CD14-positive monocyte (primary cell): Measurements from ENCODE around the gene CSRNP3. TPM values are rescaled to one million over a fixed set of nuclear protein-coding genes. Genes with fewer than 3 reads are reported as not detected.

Source experiments
- DNase-seq, 3 donors: peaks; one replicate each; pipeline ENCODE4 v3.0.0-alpha.2; 2011 to 2022
- H2AFZ ChIP-seq: 2 replicates; pipeline ENCODE4 v1.6.0; 2012; ENCODE audit warnings: mild to moderate bottlenecking, low read depth, low read length, inconsistent platforms; ENCODE audit not compliant: insufficient read depth, poor library complexity, severe bottlenecking
- H3K27ac ChIP-seq, 2 donors: 1 replicate in 1 of 2; 2 replicates in 1 of 2; pipeline ENCODE4 v1.5.1; 2012 to 2013; ENCODE audit warnings: low read length in 2 of 2, control low read depth in 1 of 2, inconsistent platforms in 1 of 2, low read depth in 1 of 2, mild to moderate bottlenecking in 1 of 2
- H3K27me3 ChIP-seq, 2 donors: one replicate each; pipeline versions ENCODE4 v1.6.0 to v1.6.1; 2011 to 2013; ENCODE audit warnings: low read length in 2 of 2; ENCODE audit not compliant: control insufficient read depth in 2 of 2, insufficient read depth in 2 of 2
- H3K36me3 ChIP-seq, 2 donors: replicated peaks in 1 of 2; 1 replicate in 1 of 2; 2 replicates in 1 of 2; pipeline versions ENCODE4 v1.5.1 to v1.6.1; 2012 to 2013; ENCODE audit warnings: low read length in 2 of 2, control low read depth in 1 of 2, inconsistent platforms in 1 of 2, mild to moderate bottlenecking in 1 of 2; ENCODE audit not compliant: insufficient read depth in 2 of 2, control insufficient read depth in 1 of 2
- H3K4me1 ChIP-seq, 2 donors: 1 replicate in 1 of 2; 2 replicates in 1 of 2; pipeline versions ENCODE4 v1.5.1 to v1.6.1; 2012 to 2013; ENCODE audit warnings: low read length in 2 of 2, control low read depth in 1 of 2, inconsistent platforms in 1 of 2, mild to moderate bottlenecking in 1 of 2, moderate library complexity in 1 of 2; ENCODE audit not compliant: insufficient read depth in 2 of 2, control insufficient read depth in 1 of 2
- H3K4me2 ChIP-seq: replicated peaks from 2 replicates; pipeline ENCODE3; 2012; ENCODE audit warnings: low read length, moderate library complexity, mild to moderate bottlenecking; ENCODE audit not compliant: poor library complexity, severe bottlenecking; ENCODE audit errors: extremely low read depth
- H3K4me3 ChIP-seq, 3 experiments: fragments of 200-600 bp in 1 of 3; sonication (generic) in 1 of 3; replicated peaks in 1 of 3; 1 replicate in 2 of 3; 2 replicates in 1 of 3; pipeline ENCODE4 v1.5.1; 2011 to 2013; ENCODE audit warnings: low read length in 3 of 3, mild to moderate bottlenecking in 3 of 3, control low read depth in 2 of 3, low read depth in 2 of 3, inconsistent platforms in 1 of 3, moderate library complexity in 1 of 3
- H3K79me2 ChIP-seq: 2 replicates; pipeline ENCODE4 v1.6.0; 2012; ENCODE audit warnings: mild to moderate bottlenecking, control low read depth, inconsistent platforms, low read length, moderate library complexity; ENCODE audit not compliant: insufficient read depth
- H3K9ac ChIP-seq: 2 replicates; pipeline ENCODE4 v1.6.0; 2017; ENCODE audit warnings: low read length, mild to moderate bottlenecking; ENCODE audit not compliant: insufficient read depth, poor library complexity, severe bottlenecking
- H3K9me3 ChIP-seq, 2 donors: replicated peaks in 1 of 2; 1 replicate in 1 of 2; 2 replicates in 1 of 2; pipeline versions ENCODE4 v1.5.1 to v1.6.1; 2012 to 2013; ENCODE audit warnings: low read length in 2 of 2, control low read depth in 1 of 2; ENCODE audit not compliant: control insufficient read depth in 1 of 2, insufficient read depth in 1 of 2
- H4K20me1 ChIP-seq: 2 replicates; pipeline ENCODE4 v1.6.0; 2012; ENCODE audit warnings: mild to moderate bottlenecking, low read length, control low read depth, moderate library complexity; ENCODE audit not compliant: insufficient read depth
- H3K27ac Mint-ChIP-seq, 7 donors: one replicate each; pipeline ENCODE4 v1.8.0; 2020; ENCODE audit warnings: mild to moderate bottlenecking in 7 of 7, mixed read lengths in 7 of 7, moderate library complexity in 6 of 7, inconsistent platforms in 2 of 7
- H3K27me3 Mint-ChIP-seq, 3 donors: one replicate each; pipeline ENCODE4 v1.8.0; 2021 to 2022; ENCODE audit warnings: low read depth in 3 of 3, mild to moderate bottlenecking in 3 of 3, mixed read lengths in 3 of 3, moderate library complexity in 3 of 3, inconsistent platforms in 1 of 3
- H3K36me3 Mint-ChIP-seq, 2 donors: one replicate each; pipeline ENCODE4 v1.8.0; 2020; ENCODE audit warnings: mixed read lengths in 2 of 2, inconsistent platforms in 1 of 2, mild to moderate bottlenecking in 1 of 2
- H3K4me1 Mint-ChIP-seq: one replicate; pipeline ENCODE4 v1.8.0; 2020; ENCODE audit warnings: mild to moderate bottlenecking, mixed read lengths
- H3K4me3 Mint-ChIP-seq, 2 donors: one replicate each; pipeline ENCODE4 v1.8.0; 2020; ENCODE audit warnings: mild to moderate bottlenecking in 2 of 2, mixed read lengths in 2 of 2, moderate library complexity in 1 of 2
- H3K9me3 Mint-ChIP-seq, 7 donors: one replicate each; pipeline ENCODE4 v1.8.0; 2020 to 2022; ENCODE audit warnings: mixed read lengths in 7 of 7, mild to moderate bottlenecking in 6 of 7, moderate library complexity in 6 of 7, inconsistent platforms in 2 of 7
- CTCF ChIP-seq: fragments of 200-600 bp; IDR thresholded peaks from one replicate; pipeline ENCODE4 v1.8.0; 2022; ENCODE audit warnings: antibody characterized with exemption, mild to moderate bottlenecking
- WGBS: methylation state at CpG from one replicate; pipeline ENCODE4 v1.1.5; 2013; ENCODE audit warnings: missing lambda C conversion rate; ENCODE audit not compliant: insufficient coverage; 5-methylcytosine and 5-hydroxymethylcytosine counted together
- intact Hi-C, 2 donors: fragments of 100-400 bp; cut with micrococcal nuclease; formaldehyde crosslinking; loops; one replicate each; pipeline versions ENCODE4 v1.15.0 to v1.15.1; 2023
- polyA plus RNA-seq, 3 donors: library from polyadenylated mRNA; depleted of rRNA in 1 of 3; unstranded in 2 of 3; stranded (reverse) in 1 of 3; fragments of 300-500 nt in 2 of 3; fragments of >200 nt in 1 of 3; fragmentation: Illumina TruSeq in 2 of 3; gene quantifications; 1 replicate in 2 of 3; 2 replicates in 1 of 3; pipeline ENCODE4 v1.2.3, GENCODE V29; 2012 to 2021

CSRNP3 gene
- polyA plus RNA-seq, 3 donors: not detected

DNA sequence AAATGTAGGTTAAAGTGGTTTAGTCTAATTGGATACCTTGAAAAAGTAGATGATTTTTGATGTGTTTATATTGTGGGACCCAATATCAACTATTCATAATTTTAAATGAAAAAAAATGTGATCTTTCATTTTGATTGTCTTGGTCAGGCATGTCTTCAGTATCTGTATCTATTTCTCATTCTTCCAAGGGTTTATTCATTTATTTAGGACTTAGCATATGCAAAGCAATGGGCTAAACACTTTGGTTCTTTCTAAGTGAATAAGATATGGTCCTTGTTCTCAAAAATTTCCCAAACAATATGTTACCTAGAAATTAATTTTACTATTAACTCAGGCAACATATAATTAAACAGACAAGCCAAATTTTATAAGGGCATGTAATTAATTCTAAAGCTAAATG lies 49.1 kb downstream of the CSRNP3 start:
- H3K9me3 ChIP-seq: peaks cover 0 to 3% of the 10 kb centered on the region in 2 donors
- peaks cover 0 to 6% (median 0%) of the 10 kb centered on the region in 7 donors for H3K9me3 Mint-ChIP-seq
- no peaks in the 10 kb centered on the region for H4K20me1 ChIP-seq
- no peaks in the 10 kb centered on the region for H3K27me3 ChIP-seq
- no peaks in the 10 kb centered on the region for H3K4me1 ChIP-seq
- H3K4me3 ChIP-seq: no peak overlapping the region
- H3K4me1 Mint-ChIP-seq: no peaks in the 10 kb centered on the region
- no peak overlapping the region for H3K9ac ChIP-seq
- no peak overlapping the region for H3K4me2 ChIP-seq
- no peaks in the 10 kb centered on the region for H3K79me2 ChIP-seq
- H3K27me3 Mint-ChIP-seq: peaks cover 0 to 3% (median 0%) of the 10 kb centered on the region in 3 donors
- H3K36me3 Mint-ChIP-seq: no peaks in the 10 kb centered on the region
- no peak for DNase-seq
- H3K4me3 Mint-ChIP-seq: no peak overlapping the region
- H2AFZ ChIP-seq: no peak overlapping the region
- intact Hi-C loops: no loop called here
- H3K27ac ChIP-seq: no peak overlapping the region
- no peaks in the 10 kb centered on the region for H3K36me3 ChIP-seq
- H3K27ac Mint-ChIP-seq: no peak overlapping the region
- no peak for TF ChIP-seq CTCF

GRCh38 chr2:165522719-165523118 lies 53.2 kb downstream of the CSRNP3 start:
- Mint-ChIP-seq H3K27me3 (peaks cover 0 to 3% (median 0%) of the 10 kb centered on the region in 3 donors), H3K36me3 (no peaks in the 10 kb centered on the region), H3K9me3 (peaks cover 0 to 1% (median 0%) of the 10 kb centered on the region in 7 donors), H3K27ac (no peak overlapping the region), H3K4me3 (no peak overlapping the region), H3K4me1 (no peaks in the 10 kb centered on the region)
- H3K27me3 ChIP-seq: no peaks in the 10 kb centered on the region
- no peak overlapping the region for H3K4me3 ChIP-seq
- no peak for DNase-seq
- no peak for TF ChIP-seq CTCF
- intact Hi-C loops: no loop called here
- H4K20me1 ChIP-seq: no peaks in the 10 kb centered on the region
- no peak overlapping the region for H2AFZ ChIP-seq
- no peaks in the 10 kb centered on the region for H3K36me3 ChIP-seq
- no peaks in the 10 kb centered on the region for H3K79me2 ChIP-seq
- 100% methylated on average over 2 of the region's 3 CpGs for WGBS
- no peak overlapping the region for H3K9ac ChIP-seq
- H3K4me2 ChIP-seq: no peak overlapping the region
- no peaks in the 10 kb centered on the region for H3K9me3 ChIP-seq
- H3K27ac ChIP-seq: no peak overlapping the region
- no peaks in the 10 kb centered on the region for H3K4me1 ChIP-seq
